CD4-positive, CD25-positive, alpha-beta regulatory T cell (primary cell): ENCODE measurements around the gene CDO1. TPM values are rescaled to one million over a fixed set of nuclear protein-coding genes. Genes with fewer than 3 reads are reported as not detected.

Source experiments
- ATAC-seq, 2 donors: fragments of 150-1000 bp; cut with Tn5 transposase; one replicate each; pipeline ENCODE4 v1.10.0; 2021; ENCODE audit warnings: low read depth in 2 of 2, moderate number of reproducible peaks in 2 of 2, moderate library complexity in 1 of 2
- DNase-seq, 3 donors: peaks; one replicate each; pipeline versions ENCODE4 v3.0.0 to v3.0.0-alpha.2; 2012 to 2022; ENCODE audit warnings: mixed read lengths in 1 of 3
- H3K27ac ChIP-seq: one replicate; pipeline ENCODE4 v1.7.0; 2013; ENCODE audit warnings: mild to moderate bottlenecking, low read length; ENCODE audit not compliant: insufficient read depth, poor library complexity, severe bottlenecking
- H3K27me3 ChIP-seq: one replicate; pipeline ENCODE4 v1.7.0; 2013; ENCODE audit warnings: low read length; ENCODE audit not compliant: control insufficient read depth, insufficient read depth
- H3K36me3 ChIP-seq: one replicate; pipeline ENCODE4 v1.7.0; 2013; ENCODE audit warnings: mild to moderate bottlenecking, low read length, moderate library complexity; ENCODE audit not compliant: control insufficient read depth, insufficient read depth
- H3K4me1 ChIP-seq: 2 replicates; pipeline ENCODE4 v1.7.0; 2013; ENCODE audit warnings: mild to moderate bottlenecking, low read length; ENCODE audit not compliant: insufficient read depth, control insufficient read depth, poor library complexity, severe bottlenecking
- H3K4me3 ChIP-seq: one replicate; pipeline ENCODE4 v1.7.0; 2013; ENCODE audit warnings: low read depth, mild to moderate bottlenecking, low read length, moderate library complexity
- H3K9me3 ChIP-seq, 2 experiments: 1 replicate in 1 of 2; 2 replicates in 1 of 2; pipeline ENCODE4 v1.7.0; 2013; ENCODE audit warnings: low read length in 2 of 2, mild to moderate bottlenecking in 1 of 2, moderate library complexity in 1 of 2; ENCODE audit not compliant: control insufficient read depth in 2 of 2
- H3K27ac Mint-ChIP-seq, 3 donors: one replicate each; pipeline ENCODE4 v1.8.0; 2020 to 2022; ENCODE audit warnings: mild to moderate bottlenecking in 3 of 3, mixed read lengths in 3 of 3, moderate library complexity in 2 of 3
- H3K27me3 Mint-ChIP-seq: one replicate; pipeline ENCODE4 v1.8.0; 2022; ENCODE audit warnings: mild to moderate bottlenecking, mixed read lengths
- H3K36me3 Mint-ChIP-seq: one replicate; pipeline ENCODE4 v1.8.0; 2020; ENCODE audit warnings: mixed read lengths
- H3K4me1 Mint-ChIP-seq, 4 donors: one replicate each; pipeline ENCODE4 v1.8.0; 2020 to 2022; ENCODE audit warnings: mixed read lengths in 4 of 4, mild to moderate bottlenecking in 1 of 4
- H3K4me3 Mint-ChIP-seq, 4 donors: one replicate each; pipeline ENCODE4 v1.8.0; 2020 to 2022; ENCODE audit warnings: mild to moderate bottlenecking in 4 of 4, mixed read lengths in 4 of 4, moderate library complexity in 3 of 4
- H3K9me3 Mint-ChIP-seq, 7 donors: one replicate each; pipeline ENCODE4 v1.8.0; 2020 to 2022; ENCODE audit warnings: mixed read lengths in 7 of 7, mild to moderate bottlenecking in 3 of 7, moderate library complexity in 2 of 7
- polyA plus RNA-seq, 4 donors: library from polyadenylated mRNA; unstranded; fragments of 300-500 nt; fragmentation: Illumina TruSeq; gene quantifications; one replicate each; pipeline ENCODE4 v1.2.3, GENCODE V29; 2021
- total RNA-seq: library from RNA; stranded (reverse); gene quantifications from one replicate; pipeline ENCODE4 v1.2.3, GENCODE V29; 2022

The CDO1 gene
- total and polyA plus RNA-seq, 5 donors from 2014 or later = 0.16 to 1.7 (median 0.24) TPM; not detected in 2

DNA sequence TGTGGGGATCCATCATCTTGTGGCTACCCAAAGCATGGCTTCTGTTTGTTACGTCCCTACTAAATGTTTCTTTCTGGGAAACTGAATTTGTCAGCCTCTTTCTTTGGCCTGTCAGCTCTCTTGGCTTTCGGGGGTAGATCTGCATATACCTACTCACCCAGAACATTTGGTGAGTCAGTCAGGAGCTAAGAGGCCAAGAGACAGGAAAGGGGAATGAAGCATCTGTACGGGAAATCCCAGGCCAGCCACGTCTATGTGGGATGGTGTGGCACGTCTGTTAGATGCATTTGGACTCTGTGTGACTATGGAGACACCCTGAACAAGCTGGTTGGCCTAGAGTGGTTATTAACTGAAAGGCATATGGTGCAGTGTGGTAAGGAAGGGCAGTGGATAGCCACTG, 58.1 kb downstream of the CDO1 start:
- ATAC-seq (no peak), DNase-seq (no peak)
- H3K27me3 ChIP-seq = no peaks in the 10 kb centered on the region
- no peaks in the 10 kb centered on the region for H3K4me1 ChIP-seq
- Mint-ChIP-seq H3K4me1 (no peaks in the 10 kb centered on the region), H3K4me3 (no peak overlapping the region), H3K9me3 (peaks cover 0 to 2% (median 0%) of the 10 kb centered on the region in 7 donors), H3K36me3 (no peaks in the 10 kb centered on the region), H3K27ac (no peak overlapping the region), H3K27me3 (peaks cover 30% of the 10 kb centered on the region)
- no peak overlapping the region for H3K27ac ChIP-seq
- no peak overlapping the region for H3K4me3 ChIP-seq
- H3K9me3 ChIP-seq = no peaks in the 10 kb centered on the region
- H3K36me3 ChIP-seq = no peaks in the 10 kb centered on the region

GRCh38 chr5:115755675-115756074, 60.8 kb downstream of the CDO1 start:
- Histone ChIP-seq H3K9me3 (no peaks in the 10 kb centered on the region), H3K4me3 (no peak overlapping the region), H3K36me3 (no peaks in the 10 kb centered on the region), H3K27me3 (no peaks in the 10 kb centered on the region), H3K27ac (no peak overlapping the region), H3K4me1 (no peaks in the 10 kb centered on the region)
- no peak overlapping the region for H3K27ac Mint-ChIP-seq
- peaks cover 25% of the 10 kb centered on the region for H3K27me3 Mint-ChIP-seq
- peaks cover 0 to 5% (median 0%) of the 10 kb centered on the region in 7 donors for H3K9me3 Mint-ChIP-seq
- H3K4me1 Mint-ChIP-seq = no peaks in the 10 kb centered on the region
- H3K4me3 Mint-ChIP-seq = no peak overlapping the region
- ATAC-seq (no peak), DNase-seq (no peak)
- H3K36me3 Mint-ChIP-seq = no peaks in the 10 kb centered on the region

Other genes starting within 250 kb of the CDO1 start
- gene TICAM2, start 214.2 kb downstream of the CDO1 start, total RNA-seq = 0.67 TPM
- gene TICAM2, start 214.2 kb downstream of the CDO1 start, polyA plus RNA-seq = under 1 TPM in 2 of 4 donors, not detected in 2; 0.25 to 0.29 TPM
- gene TMED7, start 190.6 kb downstream of the CDO1 start, total RNA-seq = 37.6 TPM
- gene TMED7, start 190.6 kb downstream of the CDO1 start, polyA plus RNA-seq = 10 to 100 TPM; 31.2 to 50.2 (median 33.6) TPM
- gene ATG12, start 24.9 kb upstream of the CDO1 start, total RNA-seq = 64.0 TPM
- gene ATG12, start 24.9 kb upstream of the CDO1 start, polyA plus RNA-seq = 100 to 1,000 TPM; 107 to 149 (median 124) TPM
- gene AP3S1, start 25.3 kb upstream of the CDO1 start, total RNA-seq = 39.5 TPM
- 10 to 100 TPM; 55.9 to 77.5 (median 63.3) TPM for gene AP3S1, start 25.3 kb upstream of the CDO1 start, polyA plus RNA-seq
- gene LVRN, start 145.8 kb upstream of the CDO1 start, total RNA-seq = not detected
- not detected for gene LVRN, start 145.8 kb upstream of the CDO1 start, polyA plus RNA-seq
- not detected for gene ARL14EPL, start 215.8 kb upstream of the CDO1 start, total RNA-seq
- not detected for gene ARL14EPL, start 215.8 kb upstream of the CDO1 start, polyA plus RNA-seq